OCI-LY1 (cell line): Measurements from ENCODE around the gene L3MBTL3.

Experiments
- H2AFZ ChIP-seq: fragments of 200-600 bp; sonication (generic), shearing (Covaris generic); 2 replicates; pipeline ENCODE4 v1.6.0; 2014; ENCODE audit warnings: antibody characterized with exemption, mild to moderate bottlenecking, low read length
- H3F3A ChIP-seq: fragments of 200-600 bp; sonication (generic), shearing (Covaris generic); 2 replicates; pipeline ENCODE4 v1.6.0; 2014; ENCODE audit warnings: mild to moderate bottlenecking, antibody characterized with exemption, low read length, moderate library complexity; ENCODE audit not compliant: insufficient read depth
- H3K27ac ChIP-seq: fragments of 200-600 bp; sonication (generic); 2 replicates; pipeline ENCODE4 v1.5.1; 2014; ENCODE audit warnings: low read length, mixed run types, mild to moderate bottlenecking, low read depth; ENCODE audit not compliant: poor library complexity, severe bottlenecking
- H3K27me3 ChIP-seq: fragments of 200-600 bp; sonication (generic); 2 replicates; pipeline ENCODE4 v1.6.0; 2014; ENCODE audit warnings: antibody characterized with exemption, mild to moderate bottlenecking, low read length, moderate library complexity; ENCODE audit not compliant: insufficient read depth
- H3K36me3 ChIP-seq: fragments of 200-600 bp; sonication (generic); 2 replicates; pipeline ENCODE4 v1.6.1; 2014; ENCODE audit warnings: mild to moderate bottlenecking, antibody characterized with exemption, low read length, moderate library complexity, mixed read lengths; ENCODE audit not compliant: insufficient read depth
- H3K4me1 ChIP-seq: fragments of 200-600 bp; sonication (generic); 2 replicates; pipeline ENCODE4 v1.5.1; 2014; ENCODE audit warnings: mild to moderate bottlenecking, low read length, moderate library complexity; ENCODE audit not compliant: insufficient read depth, severe bottlenecking
- H3K4me2 ChIP-seq: fragments of 200-600 bp; sonication (generic), shearing (Covaris generic); 2 replicates; pipeline ENCODE4 v1.6.1; 2014; ENCODE audit warnings: low read length
- H3K4me3 ChIP-seq: fragments of 200-600 bp; sonication (generic); 2 replicates; pipeline ENCODE4 v1.5.1; 2014; ENCODE audit warnings: low read length, low read depth, mild to moderate bottlenecking, mixed read lengths; ENCODE audit not compliant: poor library complexity, severe bottlenecking
- H3K79me2 ChIP-seq: fragments of 200-600 bp; shearing (Covaris generic); 2 replicates; pipeline ENCODE4 v1.6.1; 2016; ENCODE audit warnings: mixed run types, low read length, mixed read lengths; ENCODE audit not compliant: insufficient read depth
- H3K9ac ChIP-seq: fragments of 200-600 bp; sonication (generic), shearing (Covaris generic); 2 replicates; pipeline ENCODE4 v1.6.1; 2014; ENCODE audit warnings: mild to moderate bottlenecking, low read length, mixed read lengths
- H3K9me2 ChIP-seq: fragments of 200-600 bp; sonication (generic), shearing (Covaris generic); 2 replicates; pipeline ENCODE4 v1.6.1; 2014; ENCODE audit warnings: low read depth, mild to moderate bottlenecking, low read length, mixed read lengths
- H3K9me3 ChIP-seq: fragments of 200-600 bp; shearing (Covaris generic); 2 replicates; pipeline ENCODE4 v1.6.1; 2014; ENCODE audit warnings: low read length, mixed read lengths
- H4K20me1 ChIP-seq: fragments of 200-600 bp; sonication (generic), shearing (Covaris generic); 2 replicates; pipeline ENCODE4 v1.6.0; 2016; ENCODE audit warnings: mild to moderate bottlenecking, low read length; ENCODE audit not compliant: insufficient read depth
- CTCF ChIP-seq: fragments of 200-600 bp; sonication (generic), shearing (Covaris generic); IDR thresholded peaks from 2 replicates; pipeline ENCODE4 v1.5.1; 2017; ENCODE audit warnings: mild to moderate bottlenecking, antibody characterized with exemption, low read length, moderate library complexity, mixed read lengths
- EZH2 ChIP-seq: fragments of 200-600 bp; sonication (generic), shearing (Covaris generic); IDR thresholded peaks from 2 replicates; pipeline ENCODE4 v1.8.0; 2017; ENCODE audit warnings: borderline replicate concordance, mixed run types, mild to moderate bottlenecking, antibody characterized with exemption, low read length, moderate library complexity, mixed read lengths

Gene L3MBTL3

DNA sequence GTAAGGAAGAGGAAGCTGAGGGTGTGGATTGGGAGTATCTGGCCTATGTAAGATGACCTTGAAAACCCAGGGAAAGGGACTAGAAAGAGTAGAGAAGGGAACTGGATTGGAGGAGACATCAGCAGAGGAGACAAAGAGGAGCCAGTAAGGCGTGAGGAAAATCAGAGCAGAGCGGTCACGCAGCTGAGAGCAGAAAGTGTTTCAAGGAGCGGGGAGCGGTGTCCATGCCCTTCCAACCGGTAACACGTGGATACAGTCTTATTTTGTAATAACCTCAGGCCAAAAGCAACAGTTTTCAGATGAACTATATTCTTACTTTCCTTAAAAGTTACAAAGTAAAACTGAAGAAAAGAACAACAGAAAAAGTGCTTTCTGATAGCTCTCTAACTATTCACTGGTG lies 36.3 kb downstream of the L3MBTL3 start:
- H3K9ac ChIP-seq = no peak overlapping the region
- no peak overlapping the region for H3K4me2 ChIP-seq
- H3K9me3 ChIP-seq = no peaks in the 10 kb centered on the region
- H3K4me3 ChIP-seq = no peak overlapping the region
- no peak overlapping the region for H3K27ac ChIP-seq
- H3F3A ChIP-seq = no peaks in the 10 kb centered on the region
- H4K20me1 ChIP-seq = no peaks in the 10 kb centered on the region
- TF ChIP-seq CTCF = no peak
- TF ChIP-seq EZH2 = no peak
- no peaks in the 10 kb centered on the region for H3K4me1 ChIP-seq
- H3K9me2 ChIP-seq = no peaks in the 10 kb centered on the region
- peaks cover 35% of the 10 kb centered on the region; the same call in 1 of the 2 replicates for H3K36me3 ChIP-seq
- H3K79me2 ChIP-seq = no peaks in the 10 kb centered on the region
- no peak overlapping the region for H2AFZ ChIP-seq
- no peaks in the 10 kb centered on the region for H3K27me3 ChIP-seq

GRCh38 chr6:130055271-130055670 lies 36.9 kb downstream of the L3MBTL3 start:
- Histone ChIP-seq H3K36me3 (peaks cover 30% of the 10 kb centered on the region; the same call in 1 of the 2 replicates), H3K4me2 (no peak overlapping the region), H2AFZ (no peak overlapping the region), H3K4me1 (no peaks in the 10 kb centered on the region), H3K9me2 (no peaks in the 10 kb centered on the region), H3K27ac (no peak overlapping the region), H3K4me3 (no peak overlapping the region), H3K9me3 (no peaks in the 10 kb centered on the region), H3F3A (no peaks in the 10 kb centered on the region), H3K79me2 (no peaks in the 10 kb centered on the region), H3K9ac (no peak overlapping the region), H3K27me3 (no peaks in the 10 kb centered on the region), H4K20me1 (no peaks in the 10 kb centered on the region)
- TF ChIP-seq CTCF (no peak), EZH2 (no peak)

GRCh38 chr6:130057495-130057894 lies 39.1 kb downstream of the L3MBTL3 start:
- Histone ChIP-seq H3K4me2 (no peak overlapping the region), H3K79me2 (no peaks in the 10 kb centered on the region), H2AFZ (no peak overlapping the region), H3K36me3 (peaks cover 15% of the 10 kb centered on the region; the same call in 1 of the 2 replicates), H3K27ac (no peak overlapping the region), H3K4me3 (no peak overlapping the region), H3K9me3 (no peaks in the 10 kb centered on the region), H3K4me1 (no peaks in the 10 kb centered on the region), H4K20me1 (no peaks in the 10 kb centered on the region), H3F3A (no peaks in the 10 kb centered on the region), H3K27me3 (no peaks in the 10 kb centered on the region), H3K9me2 (no peaks in the 10 kb centered on the region), H3K9ac (no peak overlapping the region)
- TF ChIP-seq EZH2 = no peak
- no peak for TF ChIP-seq CTCF
